HCT116 (cell line): ENCODE data around the gene MMS19. TPM values are rescaled to one million over a fixed set of nuclear protein-coding genes. Genes with fewer than 3 reads are reported as not detected.

Experiments
- ATAC-seq: fragments of 200-7000 bp; cut with Tn5 transposase; 2 replicates; pipeline ENCODE4 v1.9.1; 2020; ENCODE audit warnings: mild to moderate bottlenecking, moderate library complexity
- BruUV-seq: library from RNA; stranded (reverse); fragments of 400-500 nt; replicated peaks from 2 replicates; lab custom pipeline; 2021; lab: Mats Ljungman, UMichigan
- CTCF ChIA-PET: fragments of 300-600 bp; sonication (Branson Sonifier 250); formaldehyde crosslinking; loops from one replicate; lab custom pipeline; 2021; ENCODE audit warnings: antibody characterized with exemption; lab: Charles Lee
- POLR2A ChIA-PET: fragments of 300-600, 350-600 bp; sonication (Branson Sonifier 250); formaldehyde crosslinking; loops from one replicate; lab custom pipeline; 2021; ENCODE audit warnings: antibody characterized with exemption; lab: Charles Lee
- RAD21 ChIA-PET, 2 experiments: fragments of 300-600 bp; sonication (Branson Sonifier 250); formaldehyde crosslinking; loops; one replicate each; lab custom pipeline; 2023; ENCODE audit warnings: low total read pairs in 2 of 2; ENCODE audit not compliant: uncharacterized antibody in 2 of 2, unreplicated experiment in 2 of 2, low non-redundant PET in 1 of 2; lab: Charles Lee
- DNase-seq: peaks from one replicate; pipeline ENCODE4 v3.0.0-alpha.2; 2010; ENCODE audit warnings: low read depth, low spot score
- H2AFZ ChIP-seq: fragments of 200-600 bp; shearing (Covaris generic), sonication (generic); 2 replicates; pipeline ENCODE4 v1.6.1; 2017; ENCODE audit warnings: low read depth, mixed run types, mixed read lengths, antibody characterized with exemption, low read length; ENCODE audit not compliant: poor library complexity, severe bottlenecking
- H3K27ac ChIP-seq: 2 replicates; pipeline ENCODE4 v1.5.1; 2012; ENCODE audit warnings: low read depth, low read length
- H3K27me3 ChIP-seq: fragments of 200-600 bp; sonication (generic); 2 replicates; pipeline ENCODE4 v1.6.1; 2016; ENCODE audit warnings: mixed run types, low read length, mixed read lengths; ENCODE audit not compliant: insufficient read depth
- H3K36me3 ChIP-seq, 2 experiments: fragments of 200-500 bp in 1 of 2; fragments of 200-600 bp in 1 of 2; sonication (Bioruptor generic) in 1 of 2; sonication (generic) in 1 of 2; 2 replicates each; pipeline versions ENCODE4 v1.5.1 to v1.6.1; 2014 to 2016; ENCODE audit warnings: low read length in 2 of 2, inconsistent platforms in 1 of 2, mixed read lengths in 1 of 2, mixed run types in 1 of 2; ENCODE audit not compliant: insufficient read depth in 2 of 2, control insufficient read depth in 1 of 2
- H3K4me1 ChIP-seq, 2 experiments: fragments of 200-600 bp in 1 of 2; sonication (generic) in 1 of 2; 2 replicates each; pipeline versions ENCODE4 v1.5.1 to v1.6.1; 2012 to 2017; ENCODE audit warnings: low read length in 2 of 2, inconsistent platforms in 1 of 2, mild to moderate bottlenecking in 1 of 2, mixed read lengths in 1 of 2, mixed run types in 1 of 2, moderate library complexity in 1 of 2; ENCODE audit not compliant: insufficient read depth in 2 of 2, control insufficient read depth in 1 of 2
- H3K4me2 ChIP-seq: fragments of 200-600 bp; sonication (generic); 2 replicates; pipeline ENCODE4 v1.6.1; 2017; ENCODE audit warnings: mixed run types, low read length, mixed read lengths
- H3K4me3 ChIP-seq, 2 experiments: fragments of 200-600 bp in 1 of 2; sonication (generic) in 1 of 2; replicated peaks in 1 of 2; 2 replicates each; pipeline ENCODE4 v1.5.1; 2011 to 2016; ENCODE audit warnings: low read length in 2 of 2, control low read depth in 1 of 2, low read depth in 1 of 2, mild to moderate bottlenecking in 1 of 2, mixed read lengths in 1 of 2, mixed run types in 1 of 2
- H3K79me2 ChIP-seq: fragments of 200-600 bp; sonication (generic); 2 replicates; pipeline ENCODE4 v1.6.1; 2017; ENCODE audit warnings: mild to moderate bottlenecking, mixed run types, low read length, moderate library complexity, mixed read lengths; ENCODE audit not compliant: insufficient read depth
- H3K9ac ChIP-seq: fragments of 200-600 bp; sonication (generic); 2 replicates; pipeline ENCODE4 v1.6.1; 2016; ENCODE audit warnings: low read length, mixed read lengths
- H3K9me2 ChIP-seq: fragments of 200-600 bp; sonication (generic), shearing (Covaris generic); 2 replicates; pipeline ENCODE4 v1.6.1; 2017; ENCODE audit warnings: mixed run types, mild to moderate bottlenecking, moderate library complexity; ENCODE audit not compliant: insufficient read depth
- H3K9me3 ChIP-seq, 2 experiments: fragments of 200-500 bp in 1 of 2; fragments of 200-600 bp in 1 of 2; sonication (Bioruptor generic) in 1 of 2; sonication (generic) in 1 of 2; 2 replicates each; pipeline ENCODE4 v1.6.1; 2014 to 2017; ENCODE audit warnings: low read length in 2 of 2, mixed read lengths in 2 of 2, inconsistent platforms in 1 of 2, low read depth in 1 of 2, mild to moderate bottlenecking in 1 of 2, mixed run types in 1 of 2, moderate library complexity in 1 of 2; ENCODE audit not compliant: control insufficient read depth in 1 of 2, insufficient read depth in 1 of 2
- H4K20me1 ChIP-seq: fragments of 200-600 bp; sonication (generic), shearing (Covaris generic); 2 replicates; pipeline ENCODE4 v1.6.1; 2017; ENCODE audit warnings: mixed run types, mild to moderate bottlenecking, moderate library complexity; ENCODE audit not compliant: insufficient read depth
- CBX3 ChIP-seq: IDR thresholded peaks from 2 replicates; pipeline ENCODE4 v1.6.1; 2012; ENCODE audit warnings: low read depth
- CEBPB ChIP-seq: IDR thresholded peaks from 2 replicates; pipeline ENCODE4 v1.6.1; 2012; ENCODE audit warnings: low read depth
- EZH2phosphoT487 ChIP-seq: fragments of 200-600 bp; IDR thresholded peaks from 2 replicates; pipeline ENCODE4 v1.6.1; 2018; ENCODE audit warnings: antibody characterized with exemption, borderline replicate concordance
- POLR2A ChIP-seq: IDR thresholded peaks from 2 replicates; pipeline ENCODE4 v1.7.0; 2011; ENCODE audit warnings: borderline replicate concordance; ENCODE audit not compliant: insufficient read depth, insufficient read length; ENCODE audit errors: extremely low read depth
- SIN3A ChIP-seq: IDR thresholded peaks from 2 replicates; pipeline ENCODE4 v1.6.1; 2012; ENCODE audit warnings: low read depth
- SP1 ChIP-seq: IDR thresholded peaks from 2 replicates; pipeline ENCODE4 v1.6.1; 2012; ENCODE audit warnings: low read depth
- SRF ChIP-seq: IDR thresholded peaks from 2 replicates; pipeline ENCODE4 v1.6.1; 2012; ENCODE audit warnings: low read depth
- YY1 ChIP-seq: IDR thresholded peaks from 2 replicates; pipeline ENCODE4 v1.6.1; 2011; ENCODE audit warnings: low read length, low read depth, moderate library complexity, mild to moderate bottlenecking; ENCODE audit not compliant: insufficient replicate concordance; ENCODE audit errors: extremely low read depth
- ZFX ChIP-seq: fragments of 450-650 bp; IDR thresholded peaks from 2 replicates; pipeline ENCODE4 v1.6.1; 2017
- ZNF274 ChIP-seq: fragments of 200-500 bp; sonication (Bioruptor generic); IDR thresholded peaks from 2 replicates; pipeline ENCODE4 v1.6.1; 2014; ENCODE audit warnings: mild to moderate bottlenecking, low read depth, low read length, inconsistent platforms
- intact Hi-C: fragments of 100-400 bp; cut with micrococcal nuclease; formaldehyde crosslinking; loops from 2 replicates; pipeline ENCODE4 v1.10.0; 2022
- total RNA-seq: library from RNA; stranded (reverse); gene quantifications from one replicate; pipeline ENCODE4 v1.2.1, GENCODE V29; 2021; ENCODE audit not compliant: unreplicated experiment
- TF ChIP-seq, protein P1 (sequence below): IDR thresholded peaks from 2 replicates; pipeline ENCODE4 v1.6.1; 2012; ENCODE audit warnings: low read depth
- TF ChIP-seq, protein P2 (sequence below): IDR thresholded peaks from 2 replicates; pipeline ENCODE4 v1.6.1; 2011; ENCODE audit warnings: mild to moderate bottlenecking, low read length, moderate library complexity; ENCODE audit not compliant: insufficient replicate concordance; ENCODE audit errors: extremely low read depth

Gene MMS19
- total RNA-seq, 1 experiment from 2014 or later = 101 TPM

DNA sequence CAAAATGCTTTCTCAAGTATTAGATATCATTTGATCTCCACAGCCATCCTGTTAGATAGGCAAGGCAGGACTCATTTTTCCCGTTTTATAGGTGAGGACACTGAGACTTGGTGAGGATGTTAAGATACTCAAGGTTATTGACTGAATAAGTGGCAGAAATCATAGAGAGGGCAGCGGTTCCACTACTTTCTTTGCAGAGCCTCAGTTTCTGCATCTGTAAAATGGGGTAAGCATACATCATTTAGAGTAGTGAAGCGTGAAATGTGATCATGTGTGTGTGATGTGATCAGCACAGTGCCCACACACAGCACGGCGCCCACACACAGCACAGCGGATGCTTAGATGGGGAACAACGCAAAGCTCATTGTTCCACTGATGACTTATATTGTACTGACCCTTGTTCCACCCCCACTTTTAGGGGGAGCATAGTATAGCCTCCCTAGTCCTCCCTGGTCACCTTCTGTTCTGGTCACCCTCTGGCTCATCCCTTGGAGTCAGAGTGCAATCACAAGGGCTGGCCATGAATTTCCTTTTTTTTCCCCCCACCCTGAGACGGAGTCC is 11.0 kb upstream of the MMS19 start:
- no peaks in the 10 kb centered on the region for H3K36me3 ChIP-seq
- no peak overlapping the region for H3K27ac ChIP-seq
- H3K4me3 ChIP-seq = no peak overlapping the region
- POLR2A ChIA-PET = interaction anchor here (1.0 kb wide), 1 partner anchor 9 kb away, joined by 4 read pairs; no protein-coding TSS in a partner anchor
- CTCF ChIA-PET = no interaction called here
- TF ChIP-seq, protein P1, sequence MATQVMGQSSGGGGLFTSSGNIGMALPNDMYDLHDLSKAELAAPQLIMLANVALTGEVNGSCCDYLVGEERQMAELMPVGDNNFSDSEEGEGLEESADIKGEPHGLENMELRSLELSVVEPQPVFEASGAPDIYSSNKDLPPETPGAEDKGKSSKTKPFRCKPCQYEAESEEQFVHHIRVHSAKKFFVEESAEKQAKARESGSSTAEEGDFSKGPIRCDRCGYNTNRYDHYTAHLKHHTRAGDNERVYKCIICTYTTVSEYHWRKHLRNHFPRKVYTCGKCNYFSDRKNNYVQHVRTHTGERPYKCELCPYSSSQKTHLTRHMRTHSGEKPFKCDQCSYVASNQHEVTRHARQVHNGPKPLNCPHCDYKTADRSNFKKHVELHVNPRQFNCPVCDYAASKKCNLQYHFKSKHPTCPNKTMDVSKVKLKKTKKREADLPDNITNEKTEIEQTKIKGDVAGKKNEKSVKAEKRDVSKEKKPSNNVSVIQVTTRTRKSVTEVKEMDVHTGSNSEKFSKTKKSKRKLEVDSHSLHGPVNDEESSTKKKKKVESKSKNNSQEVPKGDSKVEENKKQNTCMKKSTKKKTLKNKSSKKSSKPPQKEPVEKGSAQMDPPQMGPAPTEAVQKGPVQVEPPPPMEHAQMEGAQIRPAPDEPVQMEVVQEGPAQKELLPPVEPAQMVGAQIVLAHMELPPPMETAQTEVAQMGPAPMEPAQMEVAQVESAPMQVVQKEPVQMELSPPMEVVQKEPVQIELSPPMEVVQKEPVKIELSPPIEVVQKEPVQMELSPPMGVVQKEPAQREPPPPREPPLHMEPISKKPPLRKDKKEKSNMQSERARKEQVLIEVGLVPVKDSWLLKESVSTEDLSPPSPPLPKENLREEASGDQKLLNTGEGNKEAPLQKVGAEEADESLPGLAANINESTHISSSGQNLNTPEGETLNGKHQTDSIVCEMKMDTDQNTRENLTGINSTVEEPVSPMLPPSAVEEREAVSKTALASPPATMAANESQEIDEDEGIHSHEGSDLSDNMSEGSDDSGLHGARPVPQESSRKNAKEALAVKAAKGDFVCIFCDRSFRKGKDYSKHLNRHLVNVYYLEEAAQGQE = no peak
- no peak for TF ChIP-seq CEBPB
- TF ChIP-seq SP1 = no peak
- no peak for TF ChIP-seq YY1
- TF ChIP-seq ZNF274 = no peak
- TF ChIP-seq SRF = no peak
- no peak for TF ChIP-seq CBX3
- TF ChIP-seq, protein P2, sequence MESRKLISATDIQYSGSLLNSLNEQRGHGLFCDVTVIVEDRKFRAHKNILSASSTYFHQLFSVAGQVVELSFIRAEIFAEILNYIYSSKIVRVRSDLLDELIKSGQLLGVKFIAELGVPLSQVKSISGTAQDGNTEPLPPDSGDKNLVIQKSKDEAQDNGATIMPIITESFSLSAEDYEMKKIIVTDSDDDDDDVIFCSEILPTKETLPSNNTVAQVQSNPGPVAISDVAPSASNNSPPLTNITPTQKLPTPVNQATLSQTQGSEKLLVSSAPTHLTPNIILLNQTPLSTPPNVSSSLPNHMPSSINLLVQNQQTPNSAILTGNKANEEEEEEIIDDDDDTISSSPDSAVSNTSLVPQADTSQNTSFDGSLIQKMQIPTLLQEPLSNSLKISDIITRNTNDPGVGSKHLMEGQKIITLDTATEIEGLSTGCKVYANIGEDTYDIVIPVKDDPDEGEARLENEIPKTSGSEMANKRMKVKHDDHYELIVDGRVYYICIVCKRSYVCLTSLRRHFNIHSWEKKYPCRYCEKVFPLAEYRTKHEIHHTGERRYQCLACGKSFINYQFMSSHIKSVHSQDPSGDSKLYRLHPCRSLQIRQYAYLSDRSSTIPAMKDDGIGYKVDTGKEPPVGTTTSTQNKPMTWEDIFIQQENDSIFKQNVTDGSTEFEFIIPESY = no peak
- TF ChIP-seq SIN3A = no peak
- TF ChIP-seq POLR2A = no peak
- no peak for TF ChIP-seq ZFX
- no peak for TF ChIP-seq EZH2phosphoT487
- no peaks in the 10 kb centered on the region for H3K9me2 ChIP-seq
- H3K9me3 ChIP-seq = no peaks in the 10 kb centered on the region
- H3K79me2 ChIP-seq = no peaks in the 10 kb centered on the region; the same call in 1 of the 2 replicates
- no peak overlapping the region for H3K9ac ChIP-seq
- no peaks in the 10 kb centered on the region for H4K20me1 ChIP-seq
- intact Hi-C loops = no loop called here
- BruUV-seq = no TSS peak
- no peak for DNase-seq
- no peaks in the 10 kb centered on the region for H3K4me1 ChIP-seq
- no peak overlapping the region for H2AFZ ChIP-seq
- RAD21 ChIA-PET = no interaction called here
- H3K27me3 ChIP-seq = no peaks in the 10 kb centered on the region
- ATAC-seq = no peak
- H3K4me2 ChIP-seq = no peak overlapping the region
